ENCODE measurements around the gene P2RX3.

The P2RX3 gene

GRCh38 chr11:57322256-57323166 is 15.6 kb upstream of the P2RX3 start:
- no CpG with 5 or more reads among the region's 13 CpGs for WGBS (ENCODE audit: extremely low coverage, insufficient coverage, insufficient read length)
- Histone ChIP-seq H3K14ac (ENCODE audit: low read length) (peak overlapping the region; percentile 49), H3K79me2 (ENCODE audit: control insufficient read depth, insufficient read depth, low read length, poor library complexity) (peaks cover 23% of the 10 kb centered on the region), H3K9me3 (ENCODE audit: insufficient read depth, low read depth, low read length) (no peaks in the 10 kb centered on the region), H3K23ac (ENCODE audit: low read length) (no peak overlapping the region), H3K4ac (ENCODE audit: low read depth, low read length) (peak overlapping the region; percentile 91), H3K4me3 (ENCODE audit: low read depth, low read length) (no peak overlapping the region), H4K91ac (ENCODE audit: low read depth, low read length) (peak overlapping the region; percentile 80), H2AFZ (ENCODE audit: insufficient read depth, low read length, poor library complexity) (no peak overlapping the region), H3K27ac (ENCODE audit: low read depth, low read length) (peak overlapping the region; percentile 88), H2BK5ac (ENCODE audit: low read depth, low read length, poor library complexity) (peak overlapping the region; percentile 83), H3K4me1 (ENCODE audit: control insufficient read depth in 1 of 2, insufficient read depth in 2 of 2, low read length in 2 of 2) (peaks cover 30 to 48% of the 10 kb centered on the region in 2 experiments), H3K79me1 (ENCODE audit: low read length) (peaks cover 28% of the 10 kb centered on the region), H4K12ac (ENCODE audit: low read depth, low read length) (no peak overlapping the region), H3K18ac (ENCODE audit: low read length) (peak overlapping the region; percentile 85), H2BK120ac (ENCODE audit: insufficient read depth, low read length, poor library complexity) (peak overlapping the region; percentile 59), H3K4me2 (ENCODE audit: low read length) (peak overlapping the region; percentile 90), H3K27me3 (ENCODE audit: insufficient read depth, low read length) (no peaks in the 10 kb centered on the region), H2AK5ac (ENCODE audit: low read length) (peak overlapping the region; percentile 66), H3K36me3 (ENCODE audit: control insufficient read depth in 1 of 2, insufficient read depth in 2 of 2, low read length in 2 of 2) (peaks cover 36 to 43% of the 10 kb centered on the region in 2 experiments), H2BK12ac (ENCODE audit: low read length) (peak overlapping the region; percentile 19), H4K8ac (ENCODE audit: low read depth, low read length) (peak overlapping the region; percentile 11), H3K9ac (ENCODE audit: low read length) (no peak overlapping the region)
- peak; percentile 83 to 84 for DNase-seq

GRCh38 chr11:57323167-57323854 is 14.8 kb upstream of the P2RX3 start:
- no peak overlapping the region for H2AK5ac ChIP-seq (ENCODE audit: low read length)
- no peaks in the 10 kb centered on the region for H3K27me3 ChIP-seq (ENCODE audit: insufficient read depth, low read length)
- peak overlapping the region; percentile 77 for H3K4me3 ChIP-seq (ENCODE audit: low read depth, low read length)
- H4K8ac ChIP-seq (ENCODE audit: low read depth, low read length) = peak overlapping the region; percentile 27
- H3K4me1 ChIP-seq (ENCODE audit: control insufficient read depth in 1 of 2, insufficient read depth in 2 of 2, low read length in 2 of 2) = peaks cover 28 to 40% of the 10 kb centered on the region in 2 experiments
- no peaks in the 10 kb centered on the region for H3K9me3 ChIP-seq (ENCODE audit: insufficient read depth, low read depth, low read length)
- H3K18ac ChIP-seq (ENCODE audit: low read length) = peak overlapping the region; percentile 81
- H2BK12ac ChIP-seq (ENCODE audit: low read length) = no peak overlapping the region
- H4K12ac ChIP-seq (ENCODE audit: low read depth, low read length) = peak overlapping the region; percentile 47
- DNase-seq = peak; percentile 80 to 82
- H2BK5ac ChIP-seq (ENCODE audit: low read depth, low read length, poor library complexity) = peak overlapping the region; percentile 74
- H2BK120ac ChIP-seq (ENCODE audit: insufficient read depth, low read length, poor library complexity) = peak overlapping the region; percentile 97
- H3K9ac ChIP-seq (ENCODE audit: low read length) = peak overlapping the region; percentile 93
- peak overlapping the region; percentile 90 for H3K4me2 ChIP-seq (ENCODE audit: low read length)
- H3K79me2 ChIP-seq (ENCODE audit: control insufficient read depth, insufficient read depth, low read length, poor library complexity) = peaks cover 23% of the 10 kb centered on the region
- peak overlapping the region; percentile 88 for H3K27ac ChIP-seq (ENCODE audit: low read depth, low read length)
- no CpG with 5 or more reads among the region's 3 CpGs for WGBS (ENCODE audit: extremely low coverage, insufficient coverage, insufficient read length)
- H3K14ac ChIP-seq (ENCODE audit: low read length) = peak overlapping the region; percentile 69
- H4K91ac ChIP-seq (ENCODE audit: low read depth, low read length) = peak overlapping the region; percentile 82
- H3K23ac ChIP-seq (ENCODE audit: low read length) = no peak overlapping the region
- H2AFZ ChIP-seq (ENCODE audit: insufficient read depth, low read length, poor library complexity) = no peak overlapping the region
- peaks cover 28% of the 10 kb centered on the region for H3K79me1 ChIP-seq (ENCODE audit: low read length)
- H3K4ac ChIP-seq (ENCODE audit: low read depth, low read length) = peak overlapping the region; percentile 76
- peaks cover 36 to 43% of the 10 kb centered on the region in 2 experiments for H3K36me3 ChIP-seq (ENCODE audit: control insufficient read depth in 1 of 2, insufficient read depth in 2 of 2, low read length in 2 of 2)

GRCh38 chr11:57323855-57324153 is 14.3 kb upstream of the P2RX3 start:
- peak overlapping the region; percentile 81 for H3K18ac ChIP-seq (ENCODE audit: low read length)
- H4K8ac ChIP-seq (ENCODE audit: low read depth, low read length) = peak overlapping the region; percentile 56
- H4K12ac ChIP-seq (ENCODE audit: low read depth, low read length) = peak overlapping the region; percentile 47
- peaks cover 34 to 43% of the 10 kb centered on the region in 2 experiments for H3K36me3 ChIP-seq (ENCODE audit: control insufficient read depth in 1 of 2, insufficient read depth in 2 of 2, low read length in 2 of 2)
- DNase-seq = no peak
- H3K27me3 ChIP-seq (ENCODE audit: insufficient read depth, low read length) = no peaks in the 10 kb centered on the region
- peak overlapping the region; percentile 88 for H3K27ac ChIP-seq (ENCODE audit: low read depth, low read length)
- H4K91ac ChIP-seq (ENCODE audit: low read depth, low read length) = peak overlapping the region; percentile 82
- peaks cover 23% of the 10 kb centered on the region for H3K79me2 ChIP-seq (ENCODE audit: control insufficient read depth, insufficient read depth, low read length, poor library complexity)
- H2BK5ac ChIP-seq (ENCODE audit: low read depth, low read length, poor library complexity) = peak overlapping the region; percentile 74
- peak overlapping the region; percentile 93 for H3K9ac ChIP-seq (ENCODE audit: low read length)
- peaks cover 28% of the 10 kb centered on the region for H3K79me1 ChIP-seq (ENCODE audit: low read length)
- peak overlapping the region; percentile 4 for H2AFZ ChIP-seq (ENCODE audit: insufficient read depth, low read length, poor library complexity)
- H3K14ac ChIP-seq (ENCODE audit: low read length) = peak overlapping the region; percentile 69
- peak overlapping the region; percentile 77 for H3K4me3 ChIP-seq (ENCODE audit: low read depth, low read length)
- WGBS (ENCODE audit: extremely low coverage, insufficient coverage, insufficient read length) = no CpG with 5 or more reads among the region's 9 CpGs
- peak overlapping the region; percentile 90 for H3K4me2 ChIP-seq (ENCODE audit: low read length)
- peak overlapping the region; percentile 97 for H2BK120ac ChIP-seq (ENCODE audit: insufficient read depth, low read length, poor library complexity)
- H3K4ac ChIP-seq (ENCODE audit: low read depth, low read length) = peak overlapping the region; percentile 76
- peak overlapping the region; percentile 41 for H2BK12ac ChIP-seq (ENCODE audit: low read length)
- H3K4me1 ChIP-seq (ENCODE audit: control insufficient read depth in 1 of 2, insufficient read depth in 2 of 2, low read length in 2 of 2) = peaks cover 24 to 36% of the 10 kb centered on the region in 2 experiments
- peak overlapping the region; percentile 24 for H2AK5ac ChIP-seq (ENCODE audit: low read length)
- peak overlapping the region; percentile 38 for H3K23ac ChIP-seq (ENCODE audit: low read length)
- no peaks in the 10 kb centered on the region for H3K9me3 ChIP-seq (ENCODE audit: insufficient read depth, low read depth, low read length)

- DNase-seq = peak in 1 of 2 donors; percentile 32
- H2BK120ac ChIP-seq (ENCODE audit: insufficient read depth, low read length, poor library complexity) = peak overlapping the region; percentile 97
- no peaks in the 10 kb centered on the region for H3K9me3 ChIP-seq (ENCODE audit: insufficient read depth, low read depth, low read length)
- H4K12ac ChIP-seq (ENCODE audit: low read depth, low read length) = peak overlapping the region; percentile 47
- peaks cover 34 to 42% of the 10 kb centered on the region in 2 experiments for H3K36me3 ChIP-seq (ENCODE audit: control insufficient read depth in 1 of 2, insufficient read depth in 2 of 2, low read length in 2 of 2)
- peak overlapping the region; percentile 89 for H3K4me3 ChIP-seq (ENCODE audit: low read depth, low read length)
- no peaks in the 10 kb centered on the region for H3K27me3 ChIP-seq (ENCODE audit: insufficient read depth, low read length)
- H2BK12ac ChIP-seq (ENCODE audit: low read length) = peak overlapping the region; percentile 41
- peak overlapping the region; percentile 24 for H2AK5ac ChIP-seq (ENCODE audit: low read length)
- no peak overlapping the region for H3K23ac ChIP-seq (ENCODE audit: low read length)
- H3K9ac ChIP-seq (ENCODE audit: low read length) = peak overlapping the region; percentile 93
- peak overlapping the region; percentile 57 for H4K8ac ChIP-seq (ENCODE audit: low read depth, low read length)
- H3K4me1 ChIP-seq (ENCODE audit: control insufficient read depth in 1 of 2, insufficient read depth in 2 of 2, low read length in 2 of 2) = peaks cover 24 to 36% of the 10 kb centered on the region in 2 experiments
- H3K4me2 ChIP-seq (ENCODE audit: low read length) = peak overlapping the region; percentile 90
- H3K79me2 ChIP-seq (ENCODE audit: control insufficient read depth, insufficient read depth, low read length, poor library complexity) = peaks cover 23% of the 10 kb centered on the region
- peak overlapping the region; percentile 81 for H3K18ac ChIP-seq (ENCODE audit: low read length)
- H3K4ac ChIP-seq (ENCODE audit: low read depth, low read length) = peak overlapping the region; percentile 76
- H3K79me1 ChIP-seq (ENCODE audit: low read length) = peaks cover 28% of the 10 kb centered on the region
- peak overlapping the region; percentile 89 for H2BK5ac ChIP-seq (ENCODE audit: low read depth, low read length, poor library complexity)
- H3K27ac ChIP-seq (ENCODE audit: low read depth, low read length) = peak overlapping the region; percentile 92
- peak overlapping the region; percentile 4 for H2AFZ ChIP-seq (ENCODE audit: insufficient read depth, low read length, poor library complexity)
- H3K14ac ChIP-seq (ENCODE audit: low read length) = peak overlapping the region; percentile 81
- peak overlapping the region; percentile 82 for H4K91ac ChIP-seq (ENCODE audit: low read depth, low read length)
- WGBS (ENCODE audit: extremely low coverage, insufficient coverage, insufficient read length) = no CpG with 5 or more reads among the region's 64 CpGs
Measured at GRCh38 chr11:57324154-57324885, 13.8 kb upstream of the P2RX3 start.
